H9 (cell line): ENCODE measurements around the gene PTPRK. TPM values are rescaled to one million over a fixed set of nuclear protein-coding genes. Genes with fewer than 3 reads are reported as not detected.

Source experiments
- DNase-seq: peaks from one replicate; pipeline ENCODE4 v3.0.0-alpha.2; 2017
- H2AFZ ChIP-seq: one replicate; pipeline ENCODE4 v1.6.1; 2013; ENCODE audit warnings: mild to moderate bottlenecking, low read length, control low read depth, moderate library complexity
- H2AK5ac ChIP-seq: 2 replicates; pipeline ENCODE4 v1.6.1; 2013; ENCODE audit warnings: low read length, control low read depth, mixed read lengths; ENCODE audit not compliant: insufficient read length
- H2BK120ac ChIP-seq: one replicate; pipeline ENCODE4 v1.6.1; 2013; ENCODE audit warnings: low read depth, mild to moderate bottlenecking, low read length, control low read depth, inconsistent platforms; ENCODE audit not compliant: poor library complexity, severe bottlenecking
- H2BK12ac ChIP-seq: 2 replicates; pipeline ENCODE4 v1.6.1; 2013; ENCODE audit warnings: low read length, control low read depth, mixed read lengths, low read depth; ENCODE audit not compliant: insufficient read length
- H2BK15ac ChIP-seq: 2 replicates; pipeline ENCODE4 v1.6.1; 2013; ENCODE audit warnings: low read depth, low read length, control low read depth
- H2BK20ac ChIP-seq: one replicate; pipeline ENCODE4 v1.6.1; 2013; ENCODE audit warnings: low read depth, mild to moderate bottlenecking, low read length, control low read depth, inconsistent platforms; ENCODE audit not compliant: poor library complexity, severe bottlenecking
- H2BK5ac ChIP-seq: 2 replicates; pipeline ENCODE4 v1.6.1; 2013; ENCODE audit warnings: low read length, control low read depth, mixed read lengths; ENCODE audit not compliant: insufficient read length
- H3K14ac ChIP-seq: 2 replicates; pipeline ENCODE4 v1.6.1; 2013; ENCODE audit warnings: low read length, control low read depth; ENCODE audit not compliant: insufficient read depth
- H3K18ac ChIP-seq: 2 replicates; pipeline ENCODE4 v1.6.1; 2013; ENCODE audit warnings: low read depth, mild to moderate bottlenecking, mixed read lengths, low read length, control low read depth; ENCODE audit not compliant: insufficient read length
- H3K23ac ChIP-seq: 2 replicates; pipeline ENCODE4 v1.6.1; 2013; ENCODE audit warnings: low read length, control low read depth, mixed read lengths, low read depth; ENCODE audit not compliant: insufficient read length
- H3K23me2 ChIP-seq: 2 replicates; pipeline ENCODE4 v1.6.1; 2013; ENCODE audit warnings: low read depth, mild to moderate bottlenecking, mixed read lengths, low read length, control low read depth; ENCODE audit not compliant: insufficient read length, poor library complexity, severe bottlenecking
- H3K27ac ChIP-seq: 2 replicates; pipeline ENCODE4 v1.5.1; 2013; ENCODE audit warnings: low read length, control low read depth, mixed read lengths, low read depth; ENCODE audit not compliant: insufficient read length
- H3K27me3 ChIP-seq: 2 replicates; pipeline ENCODE4 v1.6.1; 2013; ENCODE audit warnings: low read length, control low read depth, inconsistent platforms; ENCODE audit not compliant: insufficient read depth
- H3K4ac ChIP-seq: 2 replicates; pipeline ENCODE4 v1.6.1; 2013; ENCODE audit warnings: low read depth, mild to moderate bottlenecking, control low read depth, inconsistent platforms, low read length, moderate library complexity
- H3K4me1 ChIP-seq: 2 replicates; pipeline ENCODE4 v1.6.1; 2013; ENCODE audit warnings: low read length, control low read depth, inconsistent platforms; ENCODE audit not compliant: insufficient read depth
- H3K4me2 ChIP-seq: 2 replicates; pipeline ENCODE4 v1.6.1; 2013; ENCODE audit warnings: low read length, control low read depth, mixed read lengths; ENCODE audit not compliant: insufficient read length, insufficient read depth
- H3K56ac ChIP-seq: 2 replicates; pipeline ENCODE4 v1.6.1; 2013; ENCODE audit warnings: low read depth, mild to moderate bottlenecking, mixed read lengths, low read length, control low read depth; ENCODE audit not compliant: insufficient read length
- H3K79me1 ChIP-seq: 2 replicates; pipeline ENCODE4 v1.6.1; 2013; ENCODE audit warnings: low read depth, mild to moderate bottlenecking, moderate library complexity, low read length, control low read depth, inconsistent platforms; ENCODE audit not compliant: insufficient read depth, poor library complexity, severe bottlenecking
- H3K79me2 ChIP-seq: 2 replicates; pipeline ENCODE4 v1.6.1; 2013; ENCODE audit warnings: low read length, control low read depth, inconsistent platforms; ENCODE audit not compliant: insufficient read depth
- H3K9ac ChIP-seq: 2 replicates; pipeline ENCODE4 v1.6.1; 2013; ENCODE audit warnings: low read length, control low read depth, mixed read lengths; ENCODE audit not compliant: insufficient read length; ENCODE audit errors: extremely low read depth
- H3K9me3 ChIP-seq: one replicate; pipeline ENCODE4 v1.6.1; 2013; ENCODE audit warnings: low read depth, low read length, inconsistent platforms; ENCODE audit not compliant: control insufficient read depth
- H3T11ph ChIP-seq: one replicate; pipeline ENCODE4 v1.6.1; 2013; ENCODE audit warnings: mild to moderate bottlenecking, low read length, control low read depth, inconsistent platforms
- H4K20me1 ChIP-seq: one replicate; pipeline ENCODE4 v1.6.1; 2013; ENCODE audit not compliant: control insufficient read depth, insufficient read length, insufficient read depth
- H4K5ac ChIP-seq: 2 replicates; pipeline ENCODE4 v1.6.1; 2013; ENCODE audit warnings: low read depth, mild to moderate bottlenecking, mixed read lengths, low read length, control low read depth; ENCODE audit not compliant: insufficient read length
- H4K8ac ChIP-seq: replicated peaks from 2 replicates; pipeline ENCODE4 v1.6.1; 2013; ENCODE audit warnings: low read length, control low read depth, mixed read lengths, low read depth; ENCODE audit not compliant: insufficient read length
- H4K91ac ChIP-seq: 2 replicates; pipeline ENCODE4 v1.6.1; 2013; ENCODE audit warnings: low read depth, mild to moderate bottlenecking, moderate library complexity, mixed read lengths, low read length, control low read depth; ENCODE audit not compliant: insufficient read length
- H3K27ac Mint-ChIP-seq, 3 experiments: 2 replicates in 2 of 3; 3 replicates in 1 of 3; pipeline ENCODE4 v1.8.0; 2020 to 2021; ENCODE audit warnings: mixed read lengths in 3 of 3, mild to moderate bottlenecking in 1 of 3, moderate library complexity in 1 of 3
- H3K27me3 Mint-ChIP-seq: 2 replicates; pipeline ENCODE4 v1.8.0; 2021; ENCODE audit warnings: low read depth, mild to moderate bottlenecking, moderate library complexity, mixed read lengths
- H3K36me3 Mint-ChIP-seq, 3 experiments: 2 replicates in 2 of 3; 3 replicates in 1 of 3; pipeline ENCODE4 v1.8.0; 2020 to 2021; ENCODE audit warnings: low read depth in 3 of 3, mixed read lengths in 3 of 3; ENCODE audit not compliant: insufficient read depth in 1 of 3
- H3K4me1 Mint-ChIP-seq, 2 experiments: 2 replicates each; pipeline ENCODE4 v1.8.0; 2020; ENCODE audit warnings: mixed read lengths in 2 of 2
- H3K4me3 Mint-ChIP-seq, 2 experiments: 2 replicates in 1 of 2; 3 replicates in 1 of 2; pipeline ENCODE4 v1.8.0; 2020 to 2021; ENCODE audit warnings: mild to moderate bottlenecking in 2 of 2, mixed read lengths in 2 of 2, moderate library complexity in 1 of 2
- H3K9me3 Mint-ChIP-seq, 2 experiments: 2 replicates in 1 of 2; 3 replicates in 1 of 2; pipeline ENCODE4 v1.8.0; 2020; ENCODE audit warnings: mild to moderate bottlenecking in 2 of 2, mixed read lengths in 2 of 2, moderate library complexity in 1 of 2
- CTCF ChIP-seq: fragments of 200-600 bp; sonication (generic); conservative IDR thresholded peaks from 3 replicates; pipeline ENCODE4 v1.8.0; 2021; ENCODE audit warnings: antibody characterized with exemption, mild to moderate bottlenecking
- WGBS: extraction: QIAGEN DNeasy Blood & Tissue Kit; methylation state at CpG from one replicate; pipeline ENCODE4 v1.1.7; 2013; ENCODE audit warnings: missing lambda C conversion rate, low lambda C conversion rate, mixed read lengths; ENCODE audit not compliant: insufficient read length; ENCODE audit errors: extremely low coverage; 5-methylcytosine and 5-hydroxymethylcytosine counted together
- total RNA-seq: library from RNA; stranded (reverse); gene quantifications from 2 replicates; pipeline ENCODE4 v1.2.1, GENCODE V29; 2021

PTPRK gene
- total RNA-seq, 1 experiment from 2014 or later: 47.9 TPM

GRCh38 chr6:128192972-128193371, 327.4 kb downstream of the PTPRK start:
- Mint-ChIP-seq H3K27ac (no peak overlapping the region), H3K4me1 (peaks cover 0 to 3% of the 10 kb centered on the region in 2 experiments; a peak in 2 of 4 replicates), H3K9me3 (no peaks in the 10 kb centered on the region), H3K27me3 (no peaks in the 10 kb centered on the region), H3K4me3 (no peak overlapping the region), H3K36me3 (no peaks in the 10 kb centered on the region)
- Histone ChIP-seq H2BK12ac (no peak overlapping the region), H2AFZ (no peak overlapping the region), H3K9me3 (no peaks in the 10 kb centered on the region), H2BK120ac (no peak overlapping the region), H3K4ac (no peak overlapping the region), H3K4me2 (no peak overlapping the region), H3K79me1 (no peaks in the 10 kb centered on the region), H3K23ac (no peak overlapping the region), H3K18ac (no peak overlapping the region), H3K23me2 (no peaks in the 10 kb centered on the region), H4K5ac (no peak overlapping the region), H2BK20ac (no peak overlapping the region), H3K4me1 (no peaks in the 10 kb centered on the region), H3K14ac (no peak overlapping the region), H3K27me3 (no peaks in the 10 kb centered on the region), H3K27ac (no peak overlapping the region), H4K20me1 (no peaks in the 10 kb centered on the region), H2AK5ac (no peak overlapping the region), H2BK15ac (no peak overlapping the region), H2BK5ac (no peak overlapping the region), H3K9ac (no peak overlapping the region), H4K8ac (no peak overlapping the region), H4K91ac (no peak overlapping the region), H3K56ac (no peak overlapping the region), H3K79me2 (no peaks in the 10 kb centered on the region), H3T11ph (no peak overlapping the region)
- DNase-seq: no peak
- TF ChIP-seq CTCF: no peak
- WGBS: no CpG with 5 or more reads among the region's 3 CpGs
